HG02678 (cell line): ENCODE measurements around the gene DGKG.

ENCODE experiments used
- ATAC-seq: cut with Tn5 transposase; IDR thresholded peaks from one replicate; pipeline ENCODE4 v1.9.1; 2021; ENCODE audit warnings: mild to moderate bottlenecking, moderate library complexity; ENCODE audit not compliant: unreplicated experiment

Gene DGKG

GRCh38 chr3:186150041-186150830 is 211.8 kb downstream of the DGKG start:
- ATAC-seq, result no peak

GRCh38 chr3:186149319-186149960 is 212.6 kb downstream of the DGKG start:
- no peak for ATAC-seq

DNA sequence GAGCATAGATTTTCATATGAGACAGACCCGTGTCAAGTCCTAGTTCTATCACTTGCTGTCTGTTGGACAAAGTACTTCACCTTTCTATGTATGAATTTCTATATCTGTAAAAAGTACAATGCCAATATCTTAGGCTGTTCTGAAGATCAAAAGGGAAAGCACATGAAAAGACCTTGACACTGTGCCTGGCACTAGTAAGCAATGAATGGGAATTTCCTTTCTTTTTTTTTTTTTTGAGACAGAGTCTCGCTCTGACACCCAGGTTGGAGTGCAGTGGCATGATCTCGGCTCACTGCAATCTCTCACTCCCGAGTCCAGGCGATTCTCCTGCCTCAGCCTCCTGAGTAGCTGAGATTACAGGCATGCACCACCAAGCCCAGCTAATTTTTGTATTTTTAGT is 217.8 kb downstream of the DGKG start:
- ATAC-seq, result no peak

DNA sequence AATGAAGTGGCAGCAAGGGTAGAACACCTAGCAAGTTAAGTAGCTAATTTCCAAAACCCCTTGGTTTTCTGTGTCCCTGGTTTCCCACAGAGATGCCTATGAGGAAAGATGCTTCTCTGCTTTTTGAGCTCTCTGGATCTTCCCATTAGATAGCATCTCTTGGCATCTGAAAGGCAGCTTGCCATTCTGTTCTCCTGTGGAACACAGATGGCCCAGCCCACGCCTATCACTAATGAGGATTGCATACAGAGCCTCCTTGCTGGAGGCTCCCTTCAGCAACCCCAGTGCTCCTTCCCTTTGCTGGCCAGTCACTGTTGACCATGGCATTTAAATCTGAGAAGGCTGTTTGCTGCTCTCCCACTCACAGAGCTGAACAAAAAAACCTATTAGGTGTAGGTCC is 218.8 kb downstream of the DGKG start:
- no peak for ATAC-seq

DNA sequence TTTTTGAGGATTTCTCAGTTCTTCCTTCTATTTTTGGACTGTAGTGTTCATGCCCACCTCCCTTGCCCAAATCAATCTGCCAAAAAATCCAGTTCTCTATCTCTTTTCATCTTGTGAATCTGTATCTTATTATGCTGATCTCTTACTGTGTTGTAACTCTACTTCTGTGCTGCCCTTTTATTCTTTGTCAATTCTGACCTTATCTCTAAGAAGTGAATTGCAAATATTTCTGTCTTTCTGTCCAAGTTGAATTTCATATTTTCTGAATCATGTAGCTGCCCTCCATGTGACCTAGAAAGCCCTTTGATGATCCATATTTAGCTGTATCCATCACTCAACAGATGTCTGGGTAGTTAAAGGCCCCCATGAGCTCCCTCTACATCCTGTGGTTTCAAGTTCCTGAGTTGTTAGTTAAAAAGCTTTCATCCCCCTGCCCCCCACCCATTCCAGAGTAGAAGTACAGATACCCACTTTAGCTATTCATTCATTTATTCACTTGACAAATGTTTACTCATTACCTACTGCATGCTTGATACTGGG is 219.6 kb downstream of the DGKG start:
- no peak for ATAC-seq

DNA sequence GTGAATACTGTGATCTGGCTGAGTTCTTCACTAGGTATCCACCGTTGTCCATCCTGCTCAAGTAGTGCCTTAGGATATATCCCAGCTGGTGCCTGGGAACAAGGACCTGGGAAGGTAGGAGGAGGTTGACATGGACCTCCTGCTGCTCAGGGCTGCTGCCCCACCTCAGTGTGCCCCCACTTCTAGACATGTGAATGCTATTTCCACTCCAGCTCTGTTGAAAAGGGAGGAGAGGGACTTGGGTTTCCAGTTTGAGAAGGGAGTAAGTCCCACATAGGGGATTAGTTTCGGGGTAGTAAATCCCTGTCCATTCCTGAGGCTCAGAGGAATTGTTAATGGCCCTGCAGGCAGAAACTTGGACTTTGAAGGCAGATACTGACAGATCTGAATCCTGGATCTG is 220.2 kb downstream of the DGKG start:
- ATAC-seq, result no peak

DNA sequence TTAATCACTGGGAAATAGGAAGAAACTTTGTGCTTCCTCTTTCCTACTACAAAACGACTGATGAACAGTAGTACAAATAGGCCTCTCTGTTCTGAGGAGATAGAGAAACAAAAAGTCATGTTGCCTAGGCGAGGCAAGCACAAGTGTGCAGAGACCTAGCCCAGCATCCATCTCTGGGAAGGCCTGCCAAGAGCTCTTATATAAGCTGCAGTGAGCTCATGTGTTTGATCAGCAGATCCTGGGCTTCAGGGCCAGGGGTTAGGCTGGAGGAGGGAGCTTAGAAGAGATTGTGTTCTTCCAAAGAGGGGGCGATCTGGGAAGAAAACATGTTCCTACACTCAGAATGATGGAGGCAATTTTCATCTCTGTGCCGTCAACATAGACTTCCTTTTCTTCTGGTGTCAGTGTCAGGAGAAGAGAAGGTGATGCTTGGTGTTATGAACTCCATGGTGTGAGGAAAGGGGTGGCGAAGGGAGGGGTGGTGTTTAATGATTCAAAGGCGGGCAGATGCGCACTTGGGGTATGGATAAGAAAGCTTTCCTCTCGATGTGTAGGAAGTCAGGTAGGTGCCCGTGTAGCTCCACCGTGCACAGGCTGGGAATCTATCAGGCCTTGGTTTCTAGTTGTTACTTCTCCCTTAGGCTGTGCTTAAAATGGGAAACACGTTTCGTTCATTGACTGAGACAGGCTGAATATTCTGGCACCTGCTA is 223.6 kb downstream of the DGKG start:
- ATAC-seq, result no peak

- no peak for ATAC-seq
Measured at GRCh38 chr3:186137051-186137685, 224.9 kb downstream of the DGKG start.

DNA sequence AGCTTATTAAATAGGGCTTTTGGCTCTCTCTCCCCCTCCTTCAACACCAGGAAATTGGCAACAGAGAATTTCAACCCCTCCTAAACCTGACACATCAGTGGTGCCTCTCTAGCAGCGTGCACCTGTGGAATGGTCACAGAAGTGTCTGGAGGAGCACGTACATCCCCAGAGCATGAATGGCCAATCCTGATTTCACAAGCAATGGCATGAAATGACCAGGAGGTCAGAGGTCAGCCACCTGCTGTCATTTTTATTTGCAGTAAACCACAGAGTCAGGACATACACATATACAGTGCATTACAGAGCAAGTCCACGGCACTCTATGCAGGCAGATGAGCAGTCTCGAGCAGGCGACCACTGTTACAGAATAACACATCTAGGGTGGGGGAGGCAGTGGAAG is 228.1 kb downstream of the DGKG start:
- no peak for ATAC-seq

DNA sequence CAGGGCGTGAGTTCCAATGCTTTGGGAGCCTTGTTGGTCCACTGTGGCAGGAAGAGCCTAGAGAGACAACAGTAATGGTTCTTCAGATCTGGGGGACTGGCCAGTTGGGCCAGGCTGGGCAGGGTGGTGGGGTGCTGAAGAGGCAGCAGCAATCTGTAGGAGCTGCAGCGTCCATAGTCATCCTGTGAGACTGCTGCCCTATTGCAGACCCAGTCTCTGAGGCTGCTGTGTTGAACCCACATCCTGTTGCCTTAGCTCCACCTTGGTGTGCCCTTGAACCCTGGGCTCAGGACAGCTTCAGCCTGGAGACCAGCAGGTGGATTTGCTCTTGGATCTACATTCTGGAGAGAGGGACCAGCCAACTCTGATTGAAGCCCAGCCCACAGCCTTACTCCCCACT is 229.5 kb downstream of the DGKG start:
- no peak for ATAC-seq

GRCh38 chr3:186129206-186129605 is 232.8 kb downstream of the DGKG start:
- no peak for ATAC-seq

DNA sequence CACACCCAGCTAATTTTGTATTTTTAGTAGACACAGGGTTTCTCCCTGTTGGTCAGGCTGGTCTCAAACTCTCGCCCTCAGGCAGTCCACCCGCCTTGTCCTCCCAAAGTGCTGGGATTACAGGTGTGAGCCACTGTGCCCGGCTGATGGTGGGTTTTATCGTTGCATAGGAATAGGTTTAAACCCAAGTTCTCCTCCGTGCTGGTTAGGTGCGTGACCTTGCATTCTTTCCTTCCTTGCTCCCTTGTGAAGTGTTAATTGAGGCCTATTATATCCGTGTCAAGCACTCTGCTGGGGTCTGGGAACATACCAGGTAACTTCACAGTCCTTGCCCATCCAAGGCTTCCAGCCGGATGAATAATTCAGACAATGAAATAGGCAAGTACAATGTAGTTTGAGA is 233.9 kb downstream of the DGKG start:
- ATAC-seq, result no peak

- ATAC-seq, result no peak
Measured at GRCh38 chr3:186127463-186127862, 234.6 kb downstream of the DGKG start.

DNA sequence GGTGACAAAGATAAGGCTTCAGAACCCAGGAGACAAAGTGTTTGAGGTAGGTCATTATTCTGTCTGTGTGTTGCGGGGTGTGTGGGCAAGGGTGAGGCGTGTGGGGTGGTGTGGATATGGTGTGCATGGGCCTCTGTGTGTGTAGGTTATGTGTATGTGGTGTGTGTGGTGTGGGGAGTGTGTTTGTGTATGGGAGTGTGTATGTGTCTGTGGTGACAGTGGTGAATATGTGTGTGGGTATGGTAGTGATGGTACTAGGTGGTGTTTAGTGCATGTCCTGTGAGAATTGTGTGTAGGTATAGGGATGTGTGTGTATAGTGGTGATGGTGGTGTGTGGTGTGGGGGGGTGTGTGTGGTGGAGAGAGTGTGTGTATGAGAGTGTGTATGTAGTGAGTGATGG is 236.9 kb downstream of the DGKG start:
- ATAC-seq, result no peak

DNA sequence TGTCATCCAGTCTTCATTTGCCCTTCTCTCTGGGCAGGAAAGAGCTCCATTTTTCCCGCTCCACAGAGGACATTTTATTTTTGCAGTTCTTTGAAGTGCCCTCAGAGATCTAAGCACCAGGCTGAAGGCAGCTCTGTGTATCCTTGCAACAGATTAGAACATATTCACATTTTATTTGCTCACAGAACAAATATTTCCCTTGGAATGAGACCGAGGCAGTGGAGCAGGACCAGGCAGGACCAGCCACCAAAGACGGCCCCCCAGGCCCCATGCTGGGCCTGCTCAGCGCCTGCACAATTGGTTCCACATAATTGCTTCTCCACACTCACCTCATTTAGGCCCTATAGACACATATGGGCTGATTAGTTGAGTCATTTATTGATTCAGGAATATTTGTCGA is 237.4 kb downstream of the DGKG start:
- no peak for ATAC-seq

GRCh38 chr3:186123012-186123411 is 239.0 kb downstream of the DGKG start:
- no peak for ATAC-seq

DNA sequence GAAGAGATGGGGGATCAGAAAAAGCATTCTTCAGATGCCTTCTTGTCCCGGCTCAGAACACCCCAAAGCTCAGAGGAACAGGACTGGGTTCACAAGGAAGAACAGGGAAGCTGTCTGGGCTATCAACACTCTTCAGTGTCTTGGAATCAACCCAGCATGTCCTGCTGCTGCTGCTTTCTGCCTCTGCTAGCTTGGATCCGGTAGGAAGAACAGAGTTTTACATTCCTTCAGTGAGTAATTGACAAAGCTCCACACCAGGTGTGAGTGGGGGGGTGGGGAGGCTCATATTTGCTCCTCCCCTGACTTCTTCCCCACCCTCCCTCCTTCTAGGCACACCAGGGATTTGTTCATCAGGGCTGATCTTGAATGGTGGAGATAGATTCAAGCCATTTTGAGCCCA is 240.1 kb downstream of the DGKG start:
- ATAC-seq, result no peak

GRCh38 chr3:186121278-186121677 is 240.8 kb downstream of the DGKG start:
- no peak for ATAC-seq

DNA sequence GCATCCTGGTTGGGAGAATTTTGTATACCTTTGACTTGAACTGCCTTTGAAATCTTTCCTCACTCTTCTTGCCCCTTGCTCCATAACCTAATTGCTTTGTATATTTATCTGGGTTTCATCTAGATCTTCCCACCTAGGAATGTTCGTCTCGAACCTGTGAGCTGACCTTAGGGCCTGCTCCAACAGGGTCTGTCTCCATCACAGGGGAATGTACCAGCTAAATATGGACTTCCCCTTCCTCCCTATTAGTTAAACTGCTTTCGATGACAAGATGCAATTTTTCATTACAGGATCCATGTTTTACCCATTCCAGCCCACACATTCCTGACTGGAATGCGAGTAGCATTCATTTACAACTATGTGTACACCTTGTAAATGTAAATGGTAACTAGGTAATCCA is 242.5 kb downstream of the DGKG start:
- no peak for ATAC-seq

DNA sequence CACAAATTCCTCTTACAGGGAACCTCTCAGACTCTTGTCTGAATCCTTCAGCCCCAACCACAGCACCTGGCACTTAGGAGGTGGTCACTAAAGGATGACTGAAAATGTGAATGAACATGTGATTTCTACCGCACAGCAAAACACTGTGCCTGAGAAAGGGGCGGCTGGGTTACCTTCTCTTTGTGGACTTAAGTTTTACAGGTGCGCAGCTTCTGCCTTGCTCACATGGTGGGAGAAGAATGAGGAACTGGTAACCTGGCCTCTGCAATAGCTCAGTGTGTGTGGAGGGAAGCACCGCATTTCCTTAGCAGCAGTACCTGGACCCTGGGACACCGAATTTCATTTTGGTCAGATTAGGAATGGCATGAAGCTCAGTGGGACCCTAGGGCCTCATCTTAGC is 243.3 kb downstream of the DGKG start:
- ATAC-seq, result no peak

DNA sequence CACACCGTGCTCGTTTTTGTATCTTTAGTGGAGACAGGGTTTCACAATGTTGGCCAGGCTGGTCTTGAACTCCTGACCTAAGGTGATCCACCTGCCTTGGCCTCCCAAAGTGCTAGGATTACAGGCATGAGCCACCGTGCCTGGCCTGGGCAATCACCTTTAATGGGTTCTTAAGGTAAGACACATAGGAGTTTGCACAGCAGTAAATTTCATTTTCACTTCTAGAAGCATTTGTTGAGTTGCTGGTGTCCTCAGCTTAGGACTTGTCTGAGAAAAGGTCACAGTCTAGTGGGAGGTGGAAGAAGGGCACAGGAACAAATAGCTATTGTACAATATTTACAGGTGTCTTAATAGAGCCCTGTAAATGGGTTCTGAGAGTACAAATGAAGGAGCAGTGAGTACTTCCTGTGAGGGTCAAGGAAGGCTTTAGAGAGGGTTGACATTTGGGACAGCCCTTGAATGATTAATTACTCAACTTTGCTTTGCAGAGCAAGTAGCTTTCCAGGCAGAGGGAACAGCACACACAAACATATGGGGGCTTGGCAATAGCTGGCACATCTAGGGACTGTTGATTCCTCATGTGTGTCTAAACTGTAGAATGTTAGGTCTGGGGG is 244.4 kb downstream of the DGKG start:
- ATAC-seq, result no peak
